Skin epidermis (tissue), 12 donors: Measurements from ENCODE around the gene SAFB.
"Not testable (repeated sequence)": the region's sequence is repeated elsewhere in the genome, so short reads cannot be mapped to it uniquely, and the experiment has no call there.

ENCODE experiments used
- H3K27ac ChIP-seq, 21 experiments: fragments of 200-600 bp; sonication (generic) in 11 of 21; one replicate each; pipeline ENCODE4 v1.5.0; 2020; ENCODE audit warnings: mild to moderate bottlenecking in 3 of 21, inconsistent platforms in 2 of 21, moderate library complexity in 2 of 21
- H3K4me3 ChIP-seq, 7 experiments: fragments of 200-600 bp; sonication (generic) in 2 of 7; one replicate each; pipeline ENCODE4 v1.5.0; 2020; ENCODE audit warnings: inconsistent platforms in 2 of 7, mild to moderate bottlenecking in 2 of 7, moderate library complexity in 1 of 7

Gene SAFB

GRCh38 chr19:5593343-5594255 is 29.3 kb upstream of the SAFB start:
- Histone ChIP-seq H3K4me3 (no peak overlapping the region), H3K27ac (no peak overlapping the region)

- Histone ChIP-seq H3K4me3 (no peak overlapping the region), H3K27ac (no peak overlapping the region)
Measured at GRCh38 chr19:5594521-5594950, 28.3 kb upstream of the SAFB start.

GRCh38 chr19:5595129-5595528 is 27.8 kb upstream of the SAFB start:
- Histone ChIP-seq H3K27ac (no peak overlapping the region), H3K4me3 (no peak overlapping the region)

- Histone ChIP-seq H3K4me3 (no peak overlapping the region), H3K27ac (no peak overlapping the region)
Measured at GRCh38 chr19:5595745-5596144, 27.1 kb upstream of the SAFB start.

- H3K27ac ChIP-seq = no peak overlapping the region
- H3K4me3 ChIP-seq = no peak overlapping the region
Measured at GRCh38 chr19:5600797-5601196, 22.1 kb upstream of the SAFB start.

GRCh38 chr19:5603626-5604025 is 19.3 kb upstream of the SAFB start:
- no peak overlapping the region for H3K4me3 ChIP-seq
- H3K27ac ChIP-seq = no peak overlapping the region

- Histone ChIP-seq H3K4me3 (no peak overlapping the region), H3K27ac (no peak overlapping the region)
Measured at GRCh38 chr19:5605362-5605761, 17.5 kb upstream of the SAFB start.

- Histone ChIP-seq H3K27ac (no peak overlapping the region), H3K4me3 (no peak overlapping the region)
Measured at GRCh38 chr19:5607318-5608275, 15.3 kb upstream of the SAFB start.

GRCh38 chr19:5608291-5608690 is 14.6 kb upstream of the SAFB start:
- no peak overlapping the region for H3K27ac ChIP-seq
- H3K4me3 ChIP-seq = no peak overlapping the region

- H3K4me3 ChIP-seq, H3K27ac ChIP-seq: not testable (repeated sequence)
Measured at GRCh38 chr19:5608766-5609165, 14.1 kb upstream of the SAFB start.

- Histone ChIP-seq H3K4me3 (no peak overlapping the region), H3K27ac (no peak overlapping the region)
Measured at GRCh38 chr19:5609881-5610448, 12.9 kb upstream of the SAFB start.

- Histone ChIP-seq H3K4me3 (no peak overlapping the region), H3K27ac (no peak overlapping the region)
Measured at GRCh38 chr19:5612891-5613865, 9.7 kb upstream of the SAFB start.

- Histone ChIP-seq H3K27ac (no peak overlapping the region), H3K4me3 (no peak overlapping the region)
Measured at GRCh38 chr19:5615756-5616327, 7.0 kb upstream of the SAFB start.

- Histone ChIP-seq H3K27ac (no peak overlapping the region), H3K4me3 (no peak overlapping the region)
Measured at GRCh38 chr19:5617080-5617479, 5.8 kb upstream of the SAFB start.

GRCh38 chr19:5618591-5618990 is 4.3 kb upstream of the SAFB start:
- Histone ChIP-seq H3K27ac (no peak overlapping the region), H3K4me3 (no peak overlapping the region)

- no peak overlapping the region for H3K4me3 ChIP-seq
- H3K27ac ChIP-seq = no peak overlapping the region
Measured at GRCh38 chr19:5619946-5620345, 2.9 kb upstream of the SAFB start.

- H3K4me3 ChIP-seq = peak overlapping the region; percentile 68 to 99 (median 89)
- peak overlapping the region in 17 of 21 experiments; percentile 83 to 99 (median 95) for H3K27ac ChIP-seq
Measured at GRCh38 chr19:5621311-5621944, 1.5 kb upstream of the SAFB start.

GRCh38 chr19:5621945-5622464 is 878 bp upstream of the SAFB start:
- peak overlapping the region in 20 of 21 experiments; percentile 82 to 99 (median 94) for H3K27ac ChIP-seq
- H3K4me3 ChIP-seq = peak overlapping the region; percentile 68 to 99 (median 89)
